ENCODE results near the gene EPDR1. TPM values are rescaled to one million over a fixed set of nuclear protein-coding genes. Genes with fewer than 3 reads are reported as not detected.

Gene EPDR1
- total and polyA plus RNA-seq, 8 donors, result 2.4 to 12.3 (median 7.3) TPM

GRCh38 chr7:37901236-37901827, 19.1 kb upstream of the EPDR1 start:
- no peak overlapping the region for H3K27ac ChIP-seq
- no peaks in the 10 kb centered on the region for H3K27me3 ChIP-seq
- WGBS, 2 donors, result 10 to 15% methylated on average over 6 of the region's 6 CpGs
- peak in 3 of 4 donors; percentile 27 to 46 (median 31) for TF ChIP-seq CTCF (IDR thresholded peaks at IDR 0.05)
- no peaks in the 10 kb centered on the region for H3K4me1 ChIP-seq
- FAIRE-seq (peak; percentile 74), ATAC-seq (peak; percentile 70 to 87 (median 84)), DNase-seq (no peak)
- H3K9me3 ChIP-seq, result no peaks in the 10 kb centered on the region
- intact Hi-C loops (cut with DNase I), result loop anchor here in 1 of 3 donors (10.0 kb wide), 1 partner anchor 323 kb away; no protein-coding TSS in a partner anchor
- H3K4me3 ChIP-seq, result no peak overlapping the region
- H3K36me3 ChIP-seq, result no peaks in the 10 kb centered on the region

GRCh38 chr7:37901890-37902524, 18.4 kb upstream of the EPDR1 start:
- DNase-seq, result no peak
- Histone ChIP-seq H3K27ac (no peak overlapping the region), H3K36me3 (no peaks in the 10 kb centered on the region), H3K9me3 (no peaks in the 10 kb centered on the region), H3K4me1 (no peaks in the 10 kb centered on the region), H3K4me3 (no peak overlapping the region), H3K27me3 (no peaks in the 10 kb centered on the region)
- peak in 3 of 4 donors; percentile 26 to 55 (median 31) for ATAC-seq
- no peak for FAIRE-seq
- intact Hi-C loops (cut with DNase I), result loop anchor here in 1 of 3 donors (10.0 kb wide), 1 partner anchor 323 kb away; no protein-coding TSS in a partner anchor
- TF ChIP-seq CTCF (IDR thresholded peaks at IDR 0.05), result no peak
- 78 to 90% methylated on average over 2 of the region's 2 CpGs for WGBS, 2 donors

- 87 to 95% methylated on average over 1 of the region's 1 CpG for WGBS, 2 donors
- no peaks in the 10 kb centered on the region for H3K4me1 ChIP-seq
- no peak for FAIRE-seq
- no peaks in the 10 kb centered on the region for H3K9me3 ChIP-seq
- no peak for DNase-seq
- H3K27ac ChIP-seq, result no peak overlapping the region
- no peak for TF ChIP-seq CTCF (IDR thresholded peaks at IDR 0.05)
- intact Hi-C loops (cut with DNase I), result loop anchor here in 1 of 3 donors (10.0 kb wide), 1 partner anchor 316 kb away; no protein-coding TSS in a partner anchor
- H3K36me3 ChIP-seq, result no peaks in the 10 kb centered on the region
- ATAC-seq, result no peak
- H3K27me3 ChIP-seq, result no peaks in the 10 kb centered on the region
- H3K4me3 ChIP-seq, result no peak overlapping the region
Measured at GRCh38 chr7:37908221-37908788, 12.1 kb upstream of the EPDR1 start.

- H3K36me3 ChIP-seq, result no peaks in the 10 kb centered on the region
- H3K9me3 ChIP-seq, result no peaks in the 10 kb centered on the region
- no peak overlapping the region for H3K27ac ChIP-seq
- 56 to 68% methylated on average over 2 of the region's 2 CpGs for WGBS, 2 donors
- TF ChIP-seq CTCF (IDR thresholded peaks at IDR 0.05), result no peak
- ATAC-seq (no peak), DNase-seq (no peak), FAIRE-seq (no peak)
- no peak overlapping the region for H3K4me3 ChIP-seq
- intact Hi-C loops (cut with DNase I), result loop anchor here in 1 of 3 donors (10.0 kb wide), 1 partner anchor 192 kb away; no protein-coding TSS in a partner anchor
- no peaks in the 10 kb centered on the region for H3K27me3 ChIP-seq
- peaks cover 0 to 8% (median 0%) of the 10 kb centered on the region in 3 donors for H3K4me1 ChIP-seq
Measured at GRCh38 chr7:37912756-37913155, 7.7 kb upstream of the EPDR1 start.
